PC-3 (cell line): Measurements from ENCODE around the gene C12orf76.

ENCODE experiments used
- CTCF ChIP-seq: fragments of 300-600 bp; sonication (generic); conservative IDR thresholded peaks from 2 replicates; pipeline ENCODE4 v1.5.1; 2017; ENCODE audit warnings: antibody characterized with exemption, low read depth, mild to moderate bottlenecking, low read length
- EZH2 ChIP-seq: fragments of 300-600 bp; sonication (generic); IDR thresholded peaks from one replicate; pipeline ENCODE4 v1.6.1; 2017; ENCODE audit warnings: antibody characterized with exemption, mild to moderate bottlenecking, low read length; ENCODE audit not compliant: unreplicated experiment
- EZH2phosphoT487 ChIP-seq: fragments of 300-600 bp; sonication (generic); IDR thresholded peaks from 2 replicates; pipeline ENCODE4 v1.6.1; 2018; ENCODE audit warnings: mild to moderate bottlenecking, antibody characterized with exemption, low read length, borderline replicate concordance

DNA sequence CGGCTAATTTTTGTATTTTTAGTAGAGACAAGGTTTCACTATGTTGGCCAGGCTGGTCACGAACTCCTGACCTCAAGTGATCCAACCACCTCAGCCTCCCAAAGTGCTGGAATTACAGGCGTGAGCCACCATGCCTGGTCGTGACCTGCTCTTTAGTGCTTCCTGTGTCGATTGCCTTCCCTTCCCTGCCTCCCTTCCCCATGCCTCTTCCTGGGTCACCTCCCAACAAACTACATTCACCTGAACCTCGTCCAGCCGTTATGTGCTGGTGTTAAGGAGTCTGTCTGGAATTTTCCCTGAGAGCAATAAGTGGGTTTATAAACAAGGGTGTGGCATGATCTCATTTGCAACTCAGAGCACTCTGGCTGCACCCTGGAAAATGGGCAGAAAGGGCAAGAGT is 32.1 kb upstream of the C12orf76 start:
- TF ChIP-seq CTCF: no peak
- TF ChIP-seq EZH2phosphoT487: no peak
- TF ChIP-seq EZH2: no peak
